Natural killer cell (primary cell): ENCODE measurements around the gene STARD13. TPM values are rescaled to one million over a fixed set of nuclear protein-coding genes. Genes with fewer than 3 reads are reported as not detected.

Experiments
- ATAC-seq, 3 donors: fragments of 150-1000 bp in 2 of 3; fragments of 200-7000 bp in 1 of 3; cut with Tn5 transposase; 1 replicate in 1 of 3; 2 replicates in 2 of 3; pipeline ENCODE4 v1.10.0; 2021; ENCODE audit warnings: mild to moderate bottlenecking in 2 of 3, moderate library complexity in 2 of 3
- DNase-seq, 2 donors: peaks; one replicate each; pipeline versions ENCODE4 v3.0.0 to v3.0.0-alpha.2; 2013 to 2021; ENCODE audit warnings: mixed read lengths in 1 of 2
- H3K27ac ChIP-seq: one replicate; pipeline ENCODE4 v1.5.1; 2013; ENCODE audit warnings: mild to moderate bottlenecking, low read length
- H3K27me3 ChIP-seq: one replicate; pipeline ENCODE4 v1.6.1; 2013; ENCODE audit warnings: low read length; ENCODE audit not compliant: control insufficient read depth, insufficient read depth
- H3K36me3 ChIP-seq: one replicate; pipeline ENCODE4 v1.6.1; 2013; ENCODE audit warnings: low read length; ENCODE audit not compliant: control insufficient read depth, insufficient read depth
- H3K4me1 ChIP-seq: one replicate; pipeline ENCODE4 v1.6.1; 2013; ENCODE audit warnings: low read length; ENCODE audit not compliant: control insufficient read depth, insufficient read depth
- H3K4me3 ChIP-seq: one replicate; pipeline ENCODE4 v1.5.1; 2013; ENCODE audit warnings: low read length
- H3K9me3 ChIP-seq: one replicate; pipeline ENCODE4 v1.6.1; 2013; ENCODE audit warnings: low read length; ENCODE audit not compliant: control insufficient read depth, insufficient read depth
- H3K27ac Mint-ChIP-seq, 2 donors: one replicate each; pipeline ENCODE4 v1.8.0; 2022; ENCODE audit warnings: mild to moderate bottlenecking in 2 of 2, mixed read lengths in 2 of 2, moderate library complexity in 1 of 2
- H3K27me3 Mint-ChIP-seq, 2 donors: one replicate each; pipeline ENCODE4 v1.8.0; 2022; ENCODE audit warnings: low read depth in 2 of 2, mixed read lengths in 2 of 2
- H3K36me3 Mint-ChIP-seq: one replicate; pipeline ENCODE4 v1.8.0; 2022; ENCODE audit warnings: mixed read lengths
- H3K4me1 Mint-ChIP-seq, 2 donors: one replicate each; pipeline ENCODE4 v1.8.0; 2022; ENCODE audit warnings: mixed read lengths in 2 of 2
- H3K4me3 Mint-ChIP-seq: one replicate; pipeline ENCODE4 v1.8.0; 2022; ENCODE audit warnings: mild to moderate bottlenecking, moderate library complexity, mixed read lengths
- H3K9me3 Mint-ChIP-seq, 2 donors: one replicate each; pipeline ENCODE4 v1.8.0; 2022; ENCODE audit warnings: mixed read lengths in 2 of 2
- WGBS: methylation state at CpG from one replicate; pipeline ENCODE4 v1.1.7; 2013; ENCODE audit warnings: missing lambda C conversion rate; ENCODE audit not compliant: insufficient coverage; 5-methylcytosine and 5-hydroxymethylcytosine counted together
- intact Hi-C: fragments of 100-400 bp; cut with micrococcal nuclease; formaldehyde crosslinking; loops from one replicate; pipeline ENCODE4 v1.14.2; 2022
- total RNA-seq, 4 donors: library from RNA; stranded (reverse); fragments of 120-200 nt in 1 of 4; gene quantifications; one replicate each; pipeline versions ENCODE4 v1.2.3 to v1.2.4, GENCODE V29; 2013 to 2022
- TF ChIP-seq, protein P1 (sequence below): fragments of 200-600 bp; IDR thresholded peaks from one replicate; pipeline ENCODE4 v1.8.0; 2022; ENCODE audit warnings: antibody characterized with exemption

Gene STARD13
- total RNA-seq, 3 donors from 2014 or later (not counting 1 experiment from before 2014, with no cell fraction given), result not detected

DNA sequence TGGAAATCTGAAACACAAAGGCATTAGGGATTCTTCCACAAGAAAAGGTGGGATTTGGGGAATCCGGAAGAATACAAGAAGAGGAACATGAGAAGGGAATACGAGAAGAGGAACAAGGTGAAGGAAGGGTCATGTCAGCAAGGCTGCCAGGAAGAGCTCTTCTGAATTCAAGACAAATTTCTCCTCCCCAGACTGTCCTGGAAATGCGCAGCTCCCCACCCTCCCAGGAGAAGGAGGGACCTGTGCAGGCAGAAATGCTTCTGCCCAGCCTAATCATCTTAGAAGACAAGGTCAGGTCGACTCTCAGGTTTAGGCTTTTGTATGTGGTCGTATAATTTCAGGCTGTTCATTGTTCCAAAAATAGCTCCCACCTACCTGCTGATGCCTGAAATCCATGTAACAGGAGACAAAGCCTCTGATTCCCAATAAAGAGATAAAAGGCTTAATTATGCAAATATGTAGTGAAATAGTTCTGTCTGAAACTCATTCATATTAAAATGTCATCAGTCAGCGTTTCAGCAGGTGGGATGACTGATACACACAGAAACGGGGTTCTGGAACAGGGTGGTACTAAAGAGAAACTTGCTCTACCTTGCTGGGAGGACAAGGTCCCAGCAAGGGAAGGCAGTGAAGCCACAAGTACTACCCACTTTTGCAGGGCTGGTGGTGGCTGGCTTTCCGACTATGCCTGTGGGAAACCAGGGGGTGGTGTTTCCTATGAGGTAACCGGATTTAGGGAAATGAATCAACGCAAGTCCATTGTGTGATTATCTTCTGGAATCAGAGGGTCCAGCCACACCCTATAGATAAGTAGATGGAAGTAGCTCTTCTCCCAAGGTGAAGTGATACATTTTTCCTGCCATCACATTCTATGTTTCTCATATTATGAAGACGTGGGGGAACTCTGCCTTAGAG, 193.2 kb downstream of the STARD13 start:
- Histone ChIP-seq H3K9me3 (no peaks in the 10 kb centered on the region), H3K36me3 (no peaks in the 10 kb centered on the region), H3K27ac (no peak overlapping the region), H3K27me3 (no peaks in the 10 kb centered on the region), H3K4me3 (no peak overlapping the region), H3K4me1 (no peaks in the 10 kb centered on the region)
- Mint-ChIP-seq H3K27ac (no peak overlapping the region), H3K4me1 (no peaks in the 10 kb centered on the region), H3K36me3 (no peaks in the 10 kb centered on the region), H3K27me3 (peaks cover 0 to 7% of the 10 kb centered on the region in 2 donors), H3K9me3 (peaks cover 0 to 4% of the 10 kb centered on the region in 2 donors), H3K4me3 (no peak overlapping the region)
- 89% methylated on average over 11 of the region's 11 CpGs for WGBS
- ATAC-seq, result no peak
- intact Hi-C loops, result no loop called here
- TF ChIP-seq, protein P1, sequence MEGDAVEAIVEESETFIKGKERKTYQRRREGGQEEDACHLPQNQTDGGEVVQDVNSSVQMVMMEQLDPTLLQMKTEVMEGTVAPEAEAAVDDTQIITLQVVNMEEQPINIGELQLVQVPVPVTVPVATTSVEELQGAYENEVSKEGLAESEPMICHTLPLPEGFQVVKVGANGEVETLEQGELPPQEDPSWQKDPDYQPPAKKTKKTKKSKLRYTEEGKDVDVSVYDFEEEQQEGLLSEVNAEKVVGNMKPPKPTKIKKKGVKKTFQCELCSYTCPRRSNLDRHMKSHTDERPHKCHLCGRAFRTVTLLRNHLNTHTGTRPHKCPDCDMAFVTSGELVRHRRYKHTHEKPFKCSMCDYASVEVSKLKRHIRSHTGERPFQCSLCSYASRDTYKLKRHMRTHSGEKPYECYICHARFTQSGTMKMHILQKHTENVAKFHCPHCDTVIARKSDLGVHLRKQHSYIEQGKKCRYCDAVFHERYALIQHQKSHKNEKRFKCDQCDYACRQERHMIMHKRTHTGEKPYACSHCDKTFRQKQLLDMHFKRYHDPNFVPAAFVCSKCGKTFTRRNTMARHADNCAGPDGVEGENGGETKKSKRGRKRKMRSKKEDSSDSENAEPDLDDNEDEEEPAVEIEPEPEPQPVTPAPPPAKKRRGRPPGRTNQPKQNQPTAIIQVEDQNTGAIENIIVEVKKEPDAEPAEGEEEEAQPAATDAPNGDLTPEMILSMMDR, result no peak
- no peak for DNase-seq

DNA sequence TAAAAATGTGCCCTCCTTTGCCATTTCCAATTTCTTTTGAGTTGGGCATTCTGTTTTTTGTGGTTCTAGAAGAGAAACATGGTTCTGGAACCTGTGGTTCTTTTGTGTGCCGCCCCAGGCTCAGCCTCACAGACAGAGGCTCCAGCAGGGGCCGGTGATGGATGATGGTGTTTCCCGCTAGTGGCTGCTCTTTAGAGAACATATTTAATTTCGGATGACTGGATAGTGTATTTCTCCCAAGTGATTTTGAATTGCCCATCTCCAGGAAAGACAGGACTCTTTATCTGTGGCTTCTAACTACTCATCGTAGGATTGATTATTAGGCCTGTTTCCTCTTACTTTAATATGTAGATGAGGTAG, 194.2 kb downstream of the STARD13 start:
- no peak overlapping the region for H3K27ac ChIP-seq
- intact Hi-C loops, result no loop called here
- no peaks in the 10 kb centered on the region for H3K9me3 ChIP-seq
- H3K27me3 ChIP-seq, result no peaks in the 10 kb centered on the region
- H3K9me3 Mint-ChIP-seq, result peaks cover 0 to 4% of the 10 kb centered on the region in 2 donors
- peaks cover 0 to 7% of the 10 kb centered on the region in 2 donors for H3K27me3 Mint-ChIP-seq
- ATAC-seq (no peak), DNase-seq (no peak)
- 96% methylated on average over 4 of the region's 5 CpGs for WGBS
- no peaks in the 10 kb centered on the region for H3K36me3 Mint-ChIP-seq
- TF ChIP-seq, protein P1, result no peak
- H3K4me1 Mint-ChIP-seq, result no peaks in the 10 kb centered on the region
- H3K36me3 ChIP-seq, result no peaks in the 10 kb centered on the region
- H3K4me1 ChIP-seq, result no peaks in the 10 kb centered on the region
- no peak overlapping the region for H3K27ac Mint-ChIP-seq
- no peak overlapping the region for H3K4me3 Mint-ChIP-seq
- no peak overlapping the region for H3K4me3 ChIP-seq

DNA sequence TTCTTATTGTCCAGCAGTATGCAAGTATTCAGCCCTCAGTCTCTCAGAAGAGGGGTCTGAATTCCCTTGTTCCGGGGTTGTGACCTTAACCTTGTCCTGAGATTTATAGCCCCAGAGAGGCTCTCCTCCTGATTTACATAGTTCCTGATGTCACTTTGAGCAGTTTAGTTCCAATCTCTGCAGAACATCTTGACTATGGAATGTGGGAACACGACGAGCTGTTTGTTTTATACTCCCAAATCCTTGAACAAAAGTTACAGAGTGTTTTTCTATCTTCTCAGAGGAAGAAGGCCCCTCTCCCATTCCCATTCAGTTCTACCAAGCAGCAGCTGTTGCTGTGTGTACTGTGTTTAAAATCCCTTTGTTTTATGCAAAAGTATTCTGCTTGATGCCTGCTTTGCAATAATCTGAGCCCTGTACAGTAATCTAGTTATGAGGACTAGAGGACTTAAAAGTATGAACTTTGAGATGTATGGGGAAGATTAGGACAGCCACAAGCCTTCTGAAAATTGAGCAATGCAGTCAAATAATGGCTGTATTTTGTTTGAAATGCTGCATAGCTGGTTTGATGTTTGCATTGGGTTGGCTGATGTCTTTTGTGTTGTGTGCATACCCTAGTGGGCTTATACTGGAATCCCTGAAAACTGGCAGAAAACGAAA, 194.7 kb downstream of the STARD13 start:
- Mint-ChIP-seq H3K4me3 (no peak overlapping the region), H3K36me3 (no peaks in the 10 kb centered on the region), H3K27me3 (peaks cover 0 to 7% of the 10 kb centered on the region in 2 donors), H3K27ac (no peak overlapping the region), H3K4me1 (no peaks in the 10 kb centered on the region), H3K9me3 (peaks cover 0 to 4% of the 10 kb centered on the region in 2 donors)
- Histone ChIP-seq H3K4me1 (no peaks in the 10 kb centered on the region), H3K4me3 (no peak overlapping the region), H3K9me3 (no peaks in the 10 kb centered on the region), H3K36me3 (no peaks in the 10 kb centered on the region), H3K27ac (no peak overlapping the region), H3K27me3 (no peaks in the 10 kb centered on the region)
- TF ChIP-seq, protein P1, result no peak
- DNase-seq (no peak), ATAC-seq (no peak)
- WGBS, result 79% methylated on average over 4 of the region's 4 CpGs
- intact Hi-C loops, result no loop called here
